Vagina (tissue), 2 donors: ENCODE results near the gene ARHGAP26.
A peak's percentile ranks its signal among the peaks of the same experiment; 100 is the strongest.

ENCODE experiments used
- CTCF ChIP-seq, 3 experiments: fragments of 450-650 bp in 2 of 3; fragments of 200-600 bp in 1 of 3; sonication (generic) in 1 of 3; IDR thresholded peaks; one replicate each; pipeline ENCODE4 v1.5.1; 2017 to 2019; ENCODE audit warnings: antibody characterized with exemption in 3 of 3, mild to moderate bottlenecking in 2 of 3, moderate library complexity in 2 of 3
- POLR2A ChIP-seq, 2 donors: fragments of 450-650 bp; IDR thresholded peaks; one replicate each; pipeline ENCODE4 v1.6.1; 2017; ENCODE audit warnings: antibody characterized with exemption in 2 of 2, mild to moderate bottlenecking in 2 of 2, moderate library complexity in 2 of 2
- POLR2AphosphoS5 ChIP-seq, 2 donors: sonication (generic); formaldehyde crosslinking; IDR thresholded peaks; one replicate each; pipeline ENCODE4 v1.9.0; 2017; ENCODE audit warnings: antibody characterized with exemption in 2 of 2, mild to moderate bottlenecking in 2 of 2, low read depth in 1 of 2; ENCODE audit not compliant: insufficient read depth in 1 of 2

- TF ChIP-seq POLR2AphosphoS5 (IDR thresholded peaks at IDR 0.05; ENCODE audit: insufficient read depth in 1 of 2, low read depth in 1 of 2) (peak in 1 of 2 donors; percentile 27), CTCF (IDR thresholded peaks at IDR 0.05) (no peak), POLR2A (IDR thresholded peaks at IDR 0.05) (no peak)
These were observed 435.2 kb downstream of the ARHGAP26 start for GRCh38 chr5:143205386-143205785.
